Measurements from ENCODE around the gene ZKSCAN1.

Gene ZKSCAN1

DNA sequence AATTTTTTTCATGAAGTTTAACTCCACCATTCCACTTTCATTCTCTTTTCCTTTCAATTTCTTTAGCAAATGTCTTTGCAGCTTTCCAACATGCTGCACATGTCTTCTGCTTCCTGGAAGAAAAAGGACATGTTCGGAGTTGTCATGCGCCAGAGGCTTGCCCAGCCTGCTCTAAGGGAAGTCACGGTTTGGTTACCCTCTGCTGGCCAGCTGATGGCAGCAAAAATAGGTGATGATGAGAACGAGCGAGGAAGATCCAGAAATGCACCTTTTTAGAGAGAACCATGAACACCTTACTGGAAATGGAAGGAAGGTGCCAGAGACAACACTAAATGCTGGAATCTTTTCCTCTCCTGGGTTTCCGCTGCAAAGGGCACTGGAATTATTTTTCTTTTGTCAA is 29.3 kb downstream of the ZKSCAN1 start:
- Mint-ChIP-seq H3K4me1 (ENCODE audit: low read depth) (peaks cover 23% of the 10 kb centered on the region), H3K27ac (no peak overlapping the region), H3K4me3 (no peak overlapping the region), H3K27me3 (no peaks in the 10 kb centered on the region), H3K9me3 (no peaks in the 10 kb centered on the region), H3K36me3 (ENCODE audit: low read depth) (no peaks in the 10 kb centered on the region)

DNA sequence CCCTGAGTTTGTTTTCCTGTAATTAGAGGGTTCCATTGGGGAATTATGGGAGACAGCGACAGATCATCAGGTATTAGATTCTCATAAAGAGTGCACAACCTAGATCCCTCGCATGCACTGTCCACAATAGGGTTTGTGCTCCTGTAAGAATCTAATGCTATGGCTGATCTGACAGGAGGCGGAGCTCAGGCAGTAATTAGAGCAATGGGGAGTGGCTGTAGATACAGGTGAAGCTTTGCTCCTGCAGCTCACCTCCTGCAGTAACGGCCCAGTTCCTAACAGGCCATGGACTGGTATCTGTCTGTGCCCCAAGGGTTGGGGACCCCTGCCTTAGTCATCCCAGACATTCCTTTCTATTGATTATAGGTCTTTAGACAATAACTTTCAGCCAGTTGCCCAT is 33.3 kb downstream of the ZKSCAN1 start:
- no peaks in the 10 kb centered on the region for H3K9me3 Mint-ChIP-seq
- H3K4me1 Mint-ChIP-seq (ENCODE audit: low read depth) = peaks cover 15% of the 10 kb centered on the region
- peak overlapping the region; percentile 67 for H3K27ac Mint-ChIP-seq
- no peaks in the 10 kb centered on the region for H3K36me3 Mint-ChIP-seq (ENCODE audit: low read depth)
- peak overlapping the region; percentile 91 for H3K4me3 Mint-ChIP-seq
- no peaks in the 10 kb centered on the region for H3K27me3 Mint-ChIP-seq

DNA sequence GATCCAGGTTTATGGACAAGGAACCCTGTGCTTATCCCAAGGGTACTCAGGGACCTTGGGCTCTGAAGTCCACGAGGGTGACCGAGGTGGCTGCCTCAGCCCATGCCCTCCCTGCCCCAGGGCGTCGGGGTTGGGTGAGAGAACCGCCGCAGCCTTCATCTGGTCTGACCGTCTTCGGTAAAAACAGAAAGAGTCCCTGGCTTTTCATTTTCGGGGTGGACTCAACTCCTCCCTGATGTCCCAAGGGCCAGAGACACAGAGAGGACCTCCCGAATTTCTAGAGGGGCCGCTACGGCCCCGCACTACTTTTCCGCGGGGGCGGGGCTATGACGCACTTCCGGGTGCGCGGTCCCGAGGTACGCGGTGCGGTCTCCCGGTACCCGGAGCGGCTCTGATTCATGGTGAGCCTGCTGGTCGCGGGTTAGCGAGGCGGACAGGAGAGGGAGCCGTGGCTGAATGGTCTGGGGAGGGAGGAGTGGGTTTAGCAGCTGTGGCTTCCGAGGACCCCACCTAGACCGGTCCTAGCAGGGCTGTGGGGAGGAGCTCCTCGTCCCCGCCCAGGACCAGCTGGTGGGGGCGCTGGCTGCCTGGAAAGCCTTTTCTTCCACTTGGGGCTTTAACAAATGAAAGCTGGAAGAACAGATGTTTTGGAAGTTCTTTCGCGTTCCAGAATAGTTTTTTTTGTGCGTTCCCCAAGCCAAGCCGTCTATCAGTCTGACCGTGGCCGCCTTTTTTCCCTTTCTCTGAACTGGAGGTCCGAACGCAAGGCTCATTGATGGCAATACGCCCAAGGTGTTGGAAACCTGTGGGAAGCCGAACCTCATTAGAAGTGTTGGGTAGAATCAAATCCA is 34.3 kb downstream of the ZKSCAN1 start, which contains the start of gene ZSCAN21:
TSS of gene ZSCAN21 (plus strand) at position 334 of the 851 bp plus-strand sequence. CDS start 7,233 bp downstream, outside the sequence.
- Mint-ChIP-seq H3K27me3 (no peaks in the 10 kb centered on the region), H3K4me3 (peak within 1 kb of the TSS; percentile 91), H3K36me3 (ENCODE audit: low read depth) (no peaks in the 10 kb centered on the region), H3K4me1 (ENCODE audit: low read depth) (peaks cover 14% of the 10 kb centered on the region), H3K9me3 (no peaks in the 10 kb centered on the region), H3K27ac (peak within 1 kb of the TSS; percentile 94)

DNA sequence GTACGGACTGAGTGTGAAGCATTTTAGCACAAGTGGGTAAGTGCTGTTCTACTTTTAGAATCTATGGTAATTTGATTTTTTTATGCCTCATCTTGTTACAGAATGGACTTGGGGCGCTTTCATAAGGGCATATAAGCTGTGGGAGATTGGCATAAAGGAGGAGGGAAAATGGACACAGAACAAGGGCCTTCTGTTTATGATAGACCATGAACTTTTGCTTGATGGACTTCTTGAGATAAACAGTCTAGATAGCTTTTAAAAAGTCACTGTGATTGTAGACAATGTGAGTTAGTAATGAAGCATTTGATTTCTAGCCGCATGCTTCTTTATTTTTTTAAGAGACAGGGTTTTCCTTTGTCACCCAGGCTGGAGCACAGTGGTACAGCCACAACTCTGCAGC is 36.2 kb downstream of the ZKSCAN1 start:
- Mint-ChIP-seq H3K9me3 (no peaks in the 10 kb centered on the region), H3K4me1 (ENCODE audit: low read depth) (peaks cover 12% of the 10 kb centered on the region), H3K4me3 (peak overlapping the region; percentile 25), H3K27ac (peak overlapping the region; percentile 32), H3K27me3 (no peaks in the 10 kb centered on the region), H3K36me3 (ENCODE audit: low read depth) (no peaks in the 10 kb centered on the region)

DNA sequence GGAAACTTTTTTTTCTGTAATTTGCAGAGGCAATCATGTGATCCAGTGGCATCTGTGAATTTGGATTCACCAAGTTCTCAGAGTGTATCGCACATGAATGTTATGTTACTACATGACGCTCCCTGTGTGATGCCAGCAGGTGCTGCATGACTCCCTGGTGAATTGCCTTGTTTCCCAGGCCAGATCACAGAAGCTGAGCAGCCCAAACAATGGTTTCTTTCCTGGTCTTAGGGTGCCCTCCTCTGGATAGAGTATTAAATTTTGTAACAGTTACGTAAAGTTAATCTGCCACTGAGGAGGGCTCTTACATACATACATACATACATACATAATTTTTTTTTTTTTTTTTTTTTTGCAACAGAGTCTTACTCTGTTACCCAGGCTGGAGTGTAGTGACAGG is 37.8 kb downstream of the ZKSCAN1 start:
- Mint-ChIP-seq H3K9me3 (no peaks in the 10 kb centered on the region), H3K4me3 (no peak overlapping the region), H3K36me3 (ENCODE audit: low read depth) (peaks cover 4% of the 10 kb centered on the region), H3K27me3 (no peaks in the 10 kb centered on the region), H3K4me1 (ENCODE audit: low read depth) (peaks cover 12% of the 10 kb centered on the region), H3K27ac (no peak overlapping the region)

DNA sequence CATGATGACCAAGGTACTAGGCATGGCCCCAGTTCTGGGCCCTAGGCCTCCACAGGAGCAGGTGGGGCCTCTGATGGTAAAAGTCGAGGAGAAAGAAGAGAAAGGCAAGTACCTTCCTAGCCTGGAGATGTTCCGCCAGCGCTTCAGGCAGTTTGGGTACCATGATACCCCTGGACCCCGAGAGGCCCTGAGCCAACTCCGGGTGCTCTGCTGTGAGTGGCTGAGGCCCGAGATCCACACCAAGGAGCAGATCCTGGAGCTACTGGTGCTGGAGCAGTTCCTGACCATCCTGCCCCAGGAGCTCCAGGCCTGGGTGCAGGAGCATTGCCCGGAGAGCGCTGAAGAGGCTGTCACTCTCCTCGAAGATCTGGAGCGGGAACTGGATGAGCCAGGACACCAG is 41.6 kb downstream of the ZKSCAN1 start:
- H3K27ac Mint-ChIP-seq = no peak overlapping the region
- H3K36me3 Mint-ChIP-seq (ENCODE audit: low read depth) = peaks cover 10% of the 10 kb centered on the region
- no peaks in the 10 kb centered on the region for H3K9me3 Mint-ChIP-seq
- no peaks in the 10 kb centered on the region for H3K4me1 Mint-ChIP-seq (ENCODE audit: low read depth)
- H3K4me3 Mint-ChIP-seq = no peak overlapping the region
- H3K27me3 Mint-ChIP-seq = no peaks in the 10 kb centered on the region

DNA sequence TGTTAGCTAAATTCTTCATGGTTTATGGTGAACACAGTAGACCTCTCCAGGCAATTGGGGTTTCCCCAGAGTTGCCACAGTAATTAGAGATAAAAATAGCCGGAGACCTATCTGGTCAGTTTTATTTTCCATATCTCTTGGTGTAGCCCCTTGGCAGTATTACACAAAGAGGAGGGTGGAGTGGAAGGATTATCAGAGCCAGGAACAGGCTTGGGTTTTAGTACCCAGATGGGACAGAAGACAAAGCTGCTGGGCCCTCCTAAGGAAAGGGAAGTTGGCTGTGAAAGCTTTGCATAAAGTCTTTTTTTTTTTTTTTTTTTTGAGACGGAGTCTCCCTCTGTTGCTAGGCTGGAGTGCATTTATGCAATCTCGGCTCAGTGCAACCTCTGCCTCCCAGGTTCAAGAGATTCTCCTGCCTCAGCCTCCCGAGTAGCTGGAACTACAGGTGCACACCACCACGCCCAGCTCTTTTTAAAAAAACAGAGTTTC is 43.9 kb downstream of the ZKSCAN1 start:
- Mint-ChIP-seq H3K36me3 (ENCODE audit: low read depth) (peaks cover 19% of the 10 kb centered on the region), H3K27ac (no peak overlapping the region), H3K9me3 (no peaks in the 10 kb centered on the region), H3K4me3 (no peak overlapping the region), H3K27me3 (no peaks in the 10 kb centered on the region), H3K4me1 (ENCODE audit: low read depth) (no peaks in the 10 kb centered on the region)

DNA sequence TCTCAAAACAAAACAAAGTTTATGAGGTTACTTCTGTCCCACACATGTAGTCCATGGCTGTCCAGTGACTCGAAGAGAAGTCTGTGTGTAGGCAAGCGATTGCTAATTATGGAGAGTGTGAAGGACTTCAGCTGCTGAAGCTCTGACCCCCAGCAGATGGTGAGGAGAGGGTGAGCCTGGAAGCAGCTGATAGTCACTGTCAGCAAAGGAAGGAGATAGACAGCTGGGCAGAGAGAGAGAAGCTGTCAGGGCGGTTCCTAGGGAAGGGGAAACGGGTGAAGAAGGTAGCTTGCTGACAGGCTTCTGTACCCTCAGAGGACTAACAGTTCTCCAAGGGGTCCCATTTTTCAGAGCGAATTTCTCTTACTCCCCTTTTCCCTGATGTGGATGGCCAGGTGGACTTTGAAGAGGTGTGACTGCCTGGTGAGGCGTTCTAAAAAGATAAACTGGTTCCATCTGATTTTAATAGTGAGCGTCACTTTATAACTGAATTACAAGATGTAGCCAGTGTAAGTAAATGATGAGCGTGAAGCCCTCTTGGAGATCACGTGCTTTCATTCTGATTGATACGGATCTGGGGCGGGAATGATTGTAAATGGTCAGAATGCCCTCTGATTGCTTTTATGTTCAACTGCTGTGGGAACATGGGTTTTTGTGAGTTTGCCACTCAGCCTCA is 46.3 kb downstream of the ZKSCAN1 start:
- H3K4me3 Mint-ChIP-seq = no peak overlapping the region
- H3K9me3 Mint-ChIP-seq = no peaks in the 10 kb centered on the region
- H3K27ac Mint-ChIP-seq = no peak overlapping the region
- H3K27me3 Mint-ChIP-seq = no peaks in the 10 kb centered on the region
- H3K4me1 Mint-ChIP-seq (ENCODE audit: low read depth) = no peaks in the 10 kb centered on the region
- H3K36me3 Mint-ChIP-seq (ENCODE audit: low read depth) = peaks cover 29% of the 10 kb centered on the region

DNA sequence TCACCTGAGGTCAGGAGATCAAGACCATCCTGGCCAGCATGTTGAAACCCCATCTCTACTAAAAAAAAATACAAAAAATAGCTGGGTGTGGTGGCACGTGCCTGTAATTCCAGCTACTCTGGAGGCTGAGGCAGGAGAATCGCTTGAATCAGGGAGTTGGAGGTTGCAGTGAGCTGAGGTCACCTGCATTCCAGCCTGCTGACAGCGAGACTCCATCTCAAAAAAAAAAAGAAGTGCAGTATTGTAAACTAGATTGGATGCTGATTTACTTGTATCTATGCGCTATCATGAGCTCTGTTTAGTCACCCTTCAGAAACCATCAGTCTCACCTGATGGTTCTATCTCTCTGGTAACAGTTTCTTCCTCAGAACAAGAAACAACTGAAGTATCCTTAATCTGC is 48.0 kb downstream of the ZKSCAN1 start:
- Mint-ChIP-seq H3K4me1 (ENCODE audit: low read depth) (no peaks in the 10 kb centered on the region), H3K27me3 (no peaks in the 10 kb centered on the region), H3K36me3 (ENCODE audit: low read depth) (peaks cover 35% of the 10 kb centered on the region), H3K4me3 (no peak overlapping the region), H3K9me3 (no peaks in the 10 kb centered on the region), H3K27ac (no peak overlapping the region)

DNA sequence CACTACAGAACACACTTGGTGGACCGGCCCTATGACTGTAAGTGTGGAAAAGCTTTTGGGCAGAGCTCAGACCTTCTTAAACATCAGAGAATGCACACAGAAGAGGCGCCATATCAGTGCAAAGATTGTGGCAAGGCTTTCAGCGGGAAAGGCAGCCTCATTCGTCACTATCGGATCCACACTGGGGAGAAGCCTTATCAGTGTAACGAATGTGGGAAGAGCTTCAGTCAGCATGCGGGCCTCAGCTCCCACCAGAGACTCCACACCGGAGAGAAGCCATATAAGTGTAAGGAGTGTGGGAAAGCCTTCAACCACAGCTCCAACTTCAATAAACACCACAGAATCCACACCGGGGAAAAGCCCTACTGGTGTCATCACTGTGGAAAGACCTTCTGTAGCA is 48.8 kb downstream of the ZKSCAN1 start:
- no peaks in the 10 kb centered on the region for H3K4me1 Mint-ChIP-seq (ENCODE audit: low read depth)
- H3K9me3 Mint-ChIP-seq = no peaks in the 10 kb centered on the region
- no peak overlapping the region for H3K4me3 Mint-ChIP-seq
- peaks cover 35% of the 10 kb centered on the region for H3K36me3 Mint-ChIP-seq (ENCODE audit: low read depth)
- H3K27me3 Mint-ChIP-seq = no peaks in the 10 kb centered on the region
- H3K27ac Mint-ChIP-seq = no peak overlapping the region

DNA sequence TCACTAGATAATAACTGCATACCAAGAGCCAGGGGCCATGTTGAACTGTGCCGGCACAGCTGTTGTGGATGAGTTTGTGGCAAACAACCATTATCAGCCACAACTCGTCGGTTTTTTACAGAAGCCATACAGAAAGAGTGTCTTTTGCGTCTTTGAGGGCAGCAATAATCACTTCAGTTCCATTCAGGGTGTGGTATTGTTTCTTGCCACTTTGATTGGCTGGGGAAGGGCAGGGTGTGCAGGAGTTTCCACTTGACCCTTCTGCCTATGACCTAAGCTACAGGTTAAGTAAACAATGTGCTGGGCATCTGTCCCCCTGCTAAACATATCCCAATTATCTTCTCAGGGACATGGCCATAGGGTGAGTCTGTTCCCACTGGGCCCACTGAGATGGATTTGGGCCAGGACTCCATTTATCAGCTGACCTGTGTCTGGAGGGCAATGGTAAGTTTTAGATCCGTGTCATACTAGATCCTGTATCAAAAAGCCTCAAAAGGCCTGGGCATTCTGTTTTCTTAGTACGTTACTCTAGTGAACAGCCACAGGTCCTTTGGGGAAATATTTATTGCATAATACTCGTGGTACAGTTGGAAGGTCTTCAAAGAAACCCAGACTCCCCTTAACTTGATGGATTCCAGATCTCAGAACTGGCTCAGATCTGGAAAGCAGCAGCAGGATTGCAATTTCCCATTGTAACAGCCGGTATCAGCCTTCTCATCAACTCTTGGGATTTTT is 50.2 kb downstream of the ZKSCAN1 start:
- H3K36me3 Mint-ChIP-seq (ENCODE audit: low read depth) = peaks cover 47% of the 10 kb centered on the region
- no peaks in the 10 kb centered on the region for H3K27me3 Mint-ChIP-seq
- H3K27ac Mint-ChIP-seq = peak overlapping the region; percentile 40
- no peak overlapping the region for H3K4me3 Mint-ChIP-seq
- H3K9me3 Mint-ChIP-seq = peaks cover 7% of the 10 kb centered on the region
- H3K4me1 Mint-ChIP-seq (ENCODE audit: low read depth) = no peaks in the 10 kb centered on the region

DNA sequence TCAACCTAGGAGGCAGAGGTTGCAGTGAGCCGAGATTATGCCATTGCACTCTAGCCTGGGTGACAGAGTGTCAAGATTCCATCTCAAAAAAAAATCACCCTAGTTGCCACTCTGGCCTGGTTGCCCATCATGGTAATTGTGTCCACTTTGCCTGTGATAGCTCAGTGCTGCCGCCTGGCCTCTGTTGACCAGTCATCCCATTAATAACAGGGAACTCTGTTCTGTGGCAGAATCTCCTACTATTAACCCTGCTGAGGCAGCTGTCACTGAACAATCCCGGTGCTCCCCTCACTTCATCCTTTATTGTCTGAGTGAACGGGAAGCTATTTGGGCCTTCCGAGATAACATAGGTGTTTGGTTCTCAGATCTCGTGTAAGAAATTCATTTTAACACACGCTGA is 51.6 kb downstream of the ZKSCAN1 start:
- no peak overlapping the region for H3K27ac Mint-ChIP-seq
- peaks cover 57% of the 10 kb centered on the region for H3K36me3 Mint-ChIP-seq (ENCODE audit: low read depth)

DNA sequence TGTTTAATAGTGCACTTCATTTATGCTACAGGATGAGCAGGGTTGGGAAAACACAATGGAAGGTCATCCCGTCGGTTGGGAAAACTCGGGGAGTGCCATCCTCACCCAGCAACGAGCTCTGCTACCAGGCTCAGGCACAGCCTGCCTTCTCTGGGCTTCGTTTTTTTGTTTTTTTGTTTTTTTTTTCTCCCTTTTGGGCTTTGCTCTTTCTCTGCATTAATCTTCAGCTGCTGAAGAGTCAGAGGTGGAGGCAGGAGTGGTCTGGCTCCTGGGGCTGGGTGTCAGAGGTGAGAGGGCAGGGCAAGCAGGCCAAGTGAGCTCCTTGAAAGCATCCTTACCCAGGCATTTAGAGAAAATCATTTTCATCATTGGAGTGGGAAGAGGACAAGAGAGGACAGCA is 54.6 kb downstream of the ZKSCAN1 start:
- peaks cover 26% of the 10 kb centered on the region for H3K9me3 Mint-ChIP-seq
- peaks cover 74% of the 10 kb centered on the region for H3K36me3 Mint-ChIP-seq (ENCODE audit: low read depth)
- no peaks in the 10 kb centered on the region for H3K27me3 Mint-ChIP-seq
- no peaks in the 10 kb centered on the region for H3K4me1 Mint-ChIP-seq (ENCODE audit: low read depth)
- H3K4me3 Mint-ChIP-seq = no peak overlapping the region
- no peak overlapping the region for H3K27ac Mint-ChIP-seq

More for the DNA sequence above, 51.6 kb downstream of the ZKSCAN1 start:
- H3K4me3 Mint-ChIP-seq = no peak overlapping the region
- H3K27me3 Mint-ChIP-seq = no peaks in the 10 kb centered on the region
- no peaks in the 10 kb centered on the region for H3K4me1 Mint-ChIP-seq (ENCODE audit: low read depth)
- H3K9me3 Mint-ChIP-seq = peaks cover 20% of the 10 kb centered on the region

DNA sequence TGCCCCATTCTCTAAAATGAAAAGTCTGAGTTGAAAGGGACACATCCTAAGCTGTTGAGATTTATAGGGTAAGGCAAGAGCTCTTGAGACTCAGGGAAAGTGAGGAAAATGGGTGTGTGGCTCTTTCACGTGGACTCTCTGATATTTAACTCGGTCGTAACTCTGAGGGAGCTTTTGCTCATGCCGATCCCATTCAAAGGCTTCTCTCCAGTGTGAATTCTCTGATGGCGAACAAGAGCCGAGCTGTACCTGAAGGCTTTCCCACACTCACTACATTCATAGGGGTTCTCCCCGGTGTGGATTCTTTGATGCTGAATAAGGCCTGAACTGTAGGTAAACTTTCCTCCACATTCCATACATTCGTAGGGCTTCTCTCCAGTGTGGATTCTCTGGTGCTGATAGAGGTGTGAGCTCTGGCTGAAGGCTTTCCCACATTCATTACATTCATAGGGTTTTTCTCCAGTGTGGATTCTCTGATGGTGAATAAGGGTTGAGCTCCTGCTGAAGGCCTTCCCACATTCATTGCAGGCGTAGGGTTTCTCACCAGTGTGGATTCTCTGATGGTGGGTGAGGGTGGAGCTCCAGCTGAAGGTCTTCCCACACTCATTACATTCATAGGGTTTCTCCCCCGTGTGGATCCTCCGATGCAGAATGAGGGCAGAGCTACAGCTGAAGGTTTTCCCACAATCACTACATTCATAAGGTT is 55.8 kb downstream of the ZKSCAN1 start:
- Mint-ChIP-seq H3K36me3 (ENCODE audit: low read depth) (peaks cover 80% of the 10 kb centered on the region), H3K27me3 (no peaks in the 10 kb centered on the region), H3K4me1 (ENCODE audit: low read depth) (no peaks in the 10 kb centered on the region), H3K4me3 (no peak overlapping the region), H3K9me3 (peaks cover 26% of the 10 kb centered on the region), H3K27ac (no peak overlapping the region)
